Measurements from ENCODE around the gene MYO16. TPM values are rescaled to one million over a fixed set of nuclear protein-coding genes. Genes with fewer than 3 reads are reported as not detected.

The MYO16 gene
- polyA plus RNA-seq, 1 donor from 2014 or later = 2.5 TPM

DNA sequence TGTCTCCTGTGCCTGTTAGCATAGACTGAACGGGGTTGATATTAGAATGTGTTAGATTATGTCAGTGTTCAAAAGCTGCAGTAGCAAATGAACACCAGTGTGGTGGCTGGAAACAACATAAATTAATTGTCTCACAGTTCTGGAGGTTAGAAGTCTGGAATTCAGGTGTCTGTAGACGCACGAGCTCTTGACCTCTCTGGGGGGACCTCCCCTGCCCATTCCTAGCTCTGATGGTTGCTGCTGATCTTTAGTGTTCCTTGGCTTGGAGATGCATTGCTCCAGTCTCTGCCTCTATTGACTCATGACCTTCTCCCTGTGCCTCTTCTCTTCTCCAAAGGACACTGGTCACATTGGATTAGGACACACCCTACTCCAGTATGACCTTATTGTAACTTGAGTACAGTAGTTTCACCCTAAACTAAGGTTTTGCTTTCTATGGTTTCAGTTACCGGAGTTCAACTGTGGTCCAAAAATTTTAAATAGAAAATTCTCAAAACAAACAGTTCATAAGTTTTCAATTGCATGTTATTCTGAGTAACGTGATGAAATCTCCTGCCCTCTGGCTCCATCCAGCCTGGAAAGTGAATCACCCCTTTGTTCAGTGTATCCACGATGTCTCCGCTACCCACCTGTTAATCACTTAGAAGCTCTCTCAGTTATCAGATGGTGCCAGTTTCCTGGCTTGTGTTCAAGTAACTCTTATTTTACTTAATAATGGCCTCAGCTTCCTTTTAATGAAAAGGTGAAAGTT is 273.2 kb downstream of the MYO16 start:
- Histone ChIP-seq H3K79me2 (replicated peaks; ENCODE audit: insufficient read depth, low read length) (no peaks in the 10 kb centered on the region), H3K27me3 (ENCODE audit: insufficient read depth, low read depth, low read length) (no peaks in the 10 kb centered on the region), H3K9me2 (ENCODE audit: insufficient read depth, low read length) (no peaks in the 10 kb centered on the region), H4K20me1 (ENCODE audit: insufficient read depth) (no peaks in the 10 kb centered on the region), H3K4me2 (ENCODE audit: low read length) (no peak overlapping the region), H3K4me3 (ENCODE audit: low read length) (no peak overlapping the region), H2AFZ (ENCODE audit: low read depth, low read length) (no peak overlapping the region), H3K36me3 (ENCODE audit: insufficient read depth, low read length) (no peaks in the 10 kb centered on the region), H3K9ac (ENCODE audit: low read length) (no peak overlapping the region), H3K9me3 (ENCODE audit: low read length) (no peaks in the 10 kb centered on the region), H3F3A (ENCODE audit: insufficient read depth, low read length, poor library complexity, severe bottlenecking) (no peaks in the 10 kb centered on the region), H3K27ac (ENCODE audit: low read length) (no peak overlapping the region)
- TF ChIP-seq TAF1 (IDR thresholded peaks at IDR 0.05; ENCODE audit: low read depth) (no peak), MXI1 (conservative IDR thresholded peaks at IDR 0.05; ENCODE audit: poor library complexity, severe bottlenecking) (no peak), EP300 (conservative IDR thresholded peaks at IDR 0.05; ENCODE audit: poor library complexity, severe bottlenecking) (no peak), RAD21 (conservative IDR thresholded peaks at IDR 0.05) (no peak), POLR2AphosphoS5 (IDR thresholded peaks at IDR 0.05) (no peak), EZH2 (IDR thresholded peaks at IDR 0.05; ENCODE audit: borderline replicate concordance, insufficient read depth, low read length, poor library complexity, severe bottlenecking) (no peak), SMC3 (conservative IDR thresholded peaks at IDR 0.05; ENCODE audit: poor library complexity) (no peak)
- TF ChIP-seq, protein P1, sequence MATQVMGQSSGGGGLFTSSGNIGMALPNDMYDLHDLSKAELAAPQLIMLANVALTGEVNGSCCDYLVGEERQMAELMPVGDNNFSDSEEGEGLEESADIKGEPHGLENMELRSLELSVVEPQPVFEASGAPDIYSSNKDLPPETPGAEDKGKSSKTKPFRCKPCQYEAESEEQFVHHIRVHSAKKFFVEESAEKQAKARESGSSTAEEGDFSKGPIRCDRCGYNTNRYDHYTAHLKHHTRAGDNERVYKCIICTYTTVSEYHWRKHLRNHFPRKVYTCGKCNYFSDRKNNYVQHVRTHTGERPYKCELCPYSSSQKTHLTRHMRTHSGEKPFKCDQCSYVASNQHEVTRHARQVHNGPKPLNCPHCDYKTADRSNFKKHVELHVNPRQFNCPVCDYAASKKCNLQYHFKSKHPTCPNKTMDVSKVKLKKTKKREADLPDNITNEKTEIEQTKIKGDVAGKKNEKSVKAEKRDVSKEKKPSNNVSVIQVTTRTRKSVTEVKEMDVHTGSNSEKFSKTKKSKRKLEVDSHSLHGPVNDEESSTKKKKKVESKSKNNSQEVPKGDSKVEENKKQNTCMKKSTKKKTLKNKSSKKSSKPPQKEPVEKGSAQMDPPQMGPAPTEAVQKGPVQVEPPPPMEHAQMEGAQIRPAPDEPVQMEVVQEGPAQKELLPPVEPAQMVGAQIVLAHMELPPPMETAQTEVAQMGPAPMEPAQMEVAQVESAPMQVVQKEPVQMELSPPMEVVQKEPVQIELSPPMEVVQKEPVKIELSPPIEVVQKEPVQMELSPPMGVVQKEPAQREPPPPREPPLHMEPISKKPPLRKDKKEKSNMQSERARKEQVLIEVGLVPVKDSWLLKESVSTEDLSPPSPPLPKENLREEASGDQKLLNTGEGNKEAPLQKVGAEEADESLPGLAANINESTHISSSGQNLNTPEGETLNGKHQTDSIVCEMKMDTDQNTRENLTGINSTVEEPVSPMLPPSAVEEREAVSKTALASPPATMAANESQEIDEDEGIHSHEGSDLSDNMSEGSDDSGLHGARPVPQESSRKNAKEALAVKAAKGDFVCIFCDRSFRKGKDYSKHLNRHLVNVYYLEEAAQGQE (IDR thresholded peaks at IDR 0.05; ENCODE audit: borderline replicate concordance) = no peak
- TF ChIP-seq, protein P2, sequence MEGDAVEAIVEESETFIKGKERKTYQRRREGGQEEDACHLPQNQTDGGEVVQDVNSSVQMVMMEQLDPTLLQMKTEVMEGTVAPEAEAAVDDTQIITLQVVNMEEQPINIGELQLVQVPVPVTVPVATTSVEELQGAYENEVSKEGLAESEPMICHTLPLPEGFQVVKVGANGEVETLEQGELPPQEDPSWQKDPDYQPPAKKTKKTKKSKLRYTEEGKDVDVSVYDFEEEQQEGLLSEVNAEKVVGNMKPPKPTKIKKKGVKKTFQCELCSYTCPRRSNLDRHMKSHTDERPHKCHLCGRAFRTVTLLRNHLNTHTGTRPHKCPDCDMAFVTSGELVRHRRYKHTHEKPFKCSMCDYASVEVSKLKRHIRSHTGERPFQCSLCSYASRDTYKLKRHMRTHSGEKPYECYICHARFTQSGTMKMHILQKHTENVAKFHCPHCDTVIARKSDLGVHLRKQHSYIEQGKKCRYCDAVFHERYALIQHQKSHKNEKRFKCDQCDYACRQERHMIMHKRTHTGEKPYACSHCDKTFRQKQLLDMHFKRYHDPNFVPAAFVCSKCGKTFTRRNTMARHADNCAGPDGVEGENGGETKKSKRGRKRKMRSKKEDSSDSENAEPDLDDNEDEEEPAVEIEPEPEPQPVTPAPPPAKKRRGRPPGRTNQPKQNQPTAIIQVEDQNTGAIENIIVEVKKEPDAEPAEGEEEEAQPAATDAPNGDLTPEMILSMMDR (IDR thresholded peaks at IDR 0.05; ENCODE audit: poor library complexity, severe bottlenecking) = no peak

DNA sequence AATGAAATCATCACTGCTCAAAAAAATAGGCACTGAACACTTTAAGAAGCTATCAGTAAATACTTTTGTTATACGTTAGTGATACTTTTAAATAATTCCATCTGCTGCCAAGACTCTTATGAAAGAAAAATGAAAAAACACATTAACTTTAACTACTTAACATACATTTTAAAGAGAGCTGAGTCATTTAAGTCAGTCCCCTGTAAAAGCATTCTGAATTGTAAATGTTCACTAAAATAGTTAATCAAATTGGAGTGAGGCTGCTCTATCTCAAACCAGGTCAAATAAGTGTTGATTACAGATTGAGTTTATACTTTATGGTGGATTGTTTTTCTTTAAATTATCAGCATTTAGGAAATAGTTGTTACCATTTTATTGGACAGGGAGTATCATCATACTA is 274.2 kb downstream of the MYO16 start:
- no peaks in the 10 kb centered on the region for H3F3A ChIP-seq (ENCODE audit: insufficient read depth, low read length, poor library complexity, severe bottlenecking)
- H3K27ac ChIP-seq (ENCODE audit: low read length) = no peak overlapping the region
- no peaks in the 10 kb centered on the region for H3K9me2 ChIP-seq (ENCODE audit: insufficient read depth, low read length)
- TF ChIP-seq EZH2 (IDR thresholded peaks at IDR 0.05; ENCODE audit: borderline replicate concordance, insufficient read depth, low read length, poor library complexity, severe bottlenecking) = no peak
- TF ChIP-seq, protein P1 (IDR thresholded peaks at IDR 0.05; ENCODE audit: borderline replicate concordance) = no peak
- no peak for TF ChIP-seq MXI1 (conservative IDR thresholded peaks at IDR 0.05; ENCODE audit: poor library complexity, severe bottlenecking)
- TF ChIP-seq EP300 (conservative IDR thresholded peaks at IDR 0.05; ENCODE audit: poor library complexity, severe bottlenecking) = no peak
- no peak for TF ChIP-seq RAD21 (conservative IDR thresholded peaks at IDR 0.05)
- no peak overlapping the region for H3K4me3 ChIP-seq (ENCODE audit: low read length)
- H2AFZ ChIP-seq (ENCODE audit: low read depth, low read length) = no peak overlapping the region
- no peaks in the 10 kb centered on the region for H3K36me3 ChIP-seq (ENCODE audit: insufficient read depth, low read length)
- H3K27me3 ChIP-seq (ENCODE audit: insufficient read depth, low read depth, low read length) = no peaks in the 10 kb centered on the region
- H3K4me2 ChIP-seq (ENCODE audit: low read length) = no peak overlapping the region
- no peak overlapping the region for H3K9ac ChIP-seq (ENCODE audit: low read length)
- H4K20me1 ChIP-seq (ENCODE audit: insufficient read depth) = no peaks in the 10 kb centered on the region
- no peaks in the 10 kb centered on the region for H3K9me3 ChIP-seq (ENCODE audit: low read length)
- no peaks in the 10 kb centered on the region for H3K79me2 ChIP-seq (replicated peaks; ENCODE audit: insufficient read depth, low read length)

Measured in neural cell (in vitro differentiated cells).